Activated CD4-positive, alpha-beta T cell treated with anti-CD3 and anti-CD28 coated beads, Interleukin-2, amount 10 ng/mL, durations not matched to agents 24 days and 14 days (primary cell): Measurements from ENCODE around the gene C1QTNF1. TPM values are rescaled to one million over a fixed set of nuclear protein-coding genes. Genes with fewer than 3 reads are reported as not detected.

ENCODE experiments used
- DNase-seq: peaks from one replicate; pipeline ENCODE4 v3.0.0; 2022
- H3K27ac Mint-ChIP-seq: one replicate; pipeline ENCODE4 v1.8.0; 2022; ENCODE audit warnings: mild to moderate bottlenecking, mixed read lengths
- H3K27me3 Mint-ChIP-seq: one replicate; pipeline ENCODE4 v1.8.0; 2022; ENCODE audit warnings: mixed read lengths
- H3K36me3 Mint-ChIP-seq: one replicate; pipeline ENCODE4 v1.8.0; 2022; ENCODE audit warnings: low read depth, mild to moderate bottlenecking, mixed read lengths
- H3K4me1 Mint-ChIP-seq: one replicate; pipeline ENCODE4 v1.8.0; 2021; ENCODE audit warnings: mixed read lengths
- H3K4me3 Mint-ChIP-seq: one replicate; pipeline ENCODE4 v1.8.0; 2022; ENCODE audit warnings: mild to moderate bottlenecking, moderate library complexity, mixed read lengths
- H3K9me3 Mint-ChIP-seq: one replicate; pipeline ENCODE4 v1.8.0; 2021; ENCODE audit warnings: mixed read lengths
- intact Hi-C: fragments of 100-400 bp; cut with micrococcal nuclease; formaldehyde crosslinking; loops from one replicate; pipeline ENCODE4 v1.15.1; 2023
- total RNA-seq: library from RNA; stranded (reverse); gene quantifications from 2 replicates; pipeline ENCODE4 v1.2.3, GENCODE V29; 2022

The C1QTNF1 gene
- total RNA-seq, 1 donor from 2014 or later, result not detected

- intact Hi-C loops, result no loop called here
- peak overlapping the region; percentile 45 for H3K27ac Mint-ChIP-seq
- H3K27me3 Mint-ChIP-seq, result no peaks in the 10 kb centered on the region
These were observed 17.9 kb downstream of the C1QTNF1 start for GRCh38 chr17:79041723-79042420.

GRCh38 chr17:79042421-79043190 is 18.6 kb downstream of the C1QTNF1 start:
- no peaks in the 10 kb centered on the region for H3K9me3 Mint-ChIP-seq
- no peak overlapping the region for H3K4me3 Mint-ChIP-seq
- no peak overlapping the region for H3K27ac Mint-ChIP-seq
- H3K27me3 Mint-ChIP-seq, result no peaks in the 10 kb centered on the region
- H3K4me1 Mint-ChIP-seq, result no peaks in the 10 kb centered on the region
- peak; percentile 84 for DNase-seq
- no peaks in the 10 kb centered on the region for H3K36me3 Mint-ChIP-seq
- intact Hi-C loops, result no loop called here

More at GRCh38 chr17:79041723-79042420, 17.9 kb downstream of the C1QTNF1 start:
- Mint-ChIP-seq H3K4me1 (no peaks in the 10 kb centered on the region), H3K9me3 (no peaks in the 10 kb centered on the region), H3K36me3 (no peaks in the 10 kb centered on the region), H3K4me3 (no peak overlapping the region)
- DNase-seq, result no peak

GRCh38 chr17:79043191-79043930 is 19.4 kb downstream of the C1QTNF1 start:
- no peak for DNase-seq
- Mint-ChIP-seq H3K36me3 (no peaks in the 10 kb centered on the region), H3K4me3 (no peak overlapping the region), H3K9me3 (no peaks in the 10 kb centered on the region), H3K27me3 (no peaks in the 10 kb centered on the region), H3K27ac (no peak overlapping the region), H3K4me1 (no peaks in the 10 kb centered on the region)
- intact Hi-C loops, result no loop called here

DNA sequence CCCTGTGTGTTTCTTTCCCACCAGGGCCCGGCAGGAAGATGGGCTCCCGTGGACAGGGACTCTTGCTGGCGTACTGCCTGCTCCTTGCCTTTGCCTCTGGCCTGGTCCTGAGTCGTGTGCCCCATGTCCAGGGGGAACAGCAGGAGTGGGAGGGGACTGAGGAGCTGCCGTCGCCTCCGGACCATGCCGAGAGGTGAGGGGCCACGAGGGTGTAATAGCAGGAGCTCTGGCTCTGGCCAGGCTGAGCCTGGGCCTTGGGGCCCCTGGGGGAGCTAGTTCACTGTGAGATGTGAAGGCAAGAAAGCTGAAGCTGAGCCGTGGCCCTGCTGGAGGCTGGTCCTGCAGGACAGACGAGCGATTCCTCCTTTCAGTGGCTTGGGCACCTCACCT is 20.0 kb downstream of the C1QTNF1 start:
- Mint-ChIP-seq H3K36me3 (no peaks in the 10 kb centered on the region), H3K4me1 (no peaks in the 10 kb centered on the region), H3K4me3 (no peak overlapping the region), H3K9me3 (no peaks in the 10 kb centered on the region), H3K27ac (no peak overlapping the region), H3K27me3 (no peaks in the 10 kb centered on the region)
- intact Hi-C loops, result no loop called here
- DNase-seq, result no peak

- no peaks in the 10 kb centered on the region for H3K9me3 Mint-ChIP-seq
- intact Hi-C loops, result no loop called here
- H3K36me3 Mint-ChIP-seq, result no peaks in the 10 kb centered on the region
- H3K4me1 Mint-ChIP-seq, result no peaks in the 10 kb centered on the region
- no peak for DNase-seq
- H3K27ac Mint-ChIP-seq, result no peak overlapping the region
- H3K4me3 Mint-ChIP-seq, result no peak overlapping the region
- no peaks in the 10 kb centered on the region for H3K27me3 Mint-ChIP-seq
These were observed 20.5 kb downstream of the C1QTNF1 start for GRCh38 chr17:79044462-79044861.

DNA sequence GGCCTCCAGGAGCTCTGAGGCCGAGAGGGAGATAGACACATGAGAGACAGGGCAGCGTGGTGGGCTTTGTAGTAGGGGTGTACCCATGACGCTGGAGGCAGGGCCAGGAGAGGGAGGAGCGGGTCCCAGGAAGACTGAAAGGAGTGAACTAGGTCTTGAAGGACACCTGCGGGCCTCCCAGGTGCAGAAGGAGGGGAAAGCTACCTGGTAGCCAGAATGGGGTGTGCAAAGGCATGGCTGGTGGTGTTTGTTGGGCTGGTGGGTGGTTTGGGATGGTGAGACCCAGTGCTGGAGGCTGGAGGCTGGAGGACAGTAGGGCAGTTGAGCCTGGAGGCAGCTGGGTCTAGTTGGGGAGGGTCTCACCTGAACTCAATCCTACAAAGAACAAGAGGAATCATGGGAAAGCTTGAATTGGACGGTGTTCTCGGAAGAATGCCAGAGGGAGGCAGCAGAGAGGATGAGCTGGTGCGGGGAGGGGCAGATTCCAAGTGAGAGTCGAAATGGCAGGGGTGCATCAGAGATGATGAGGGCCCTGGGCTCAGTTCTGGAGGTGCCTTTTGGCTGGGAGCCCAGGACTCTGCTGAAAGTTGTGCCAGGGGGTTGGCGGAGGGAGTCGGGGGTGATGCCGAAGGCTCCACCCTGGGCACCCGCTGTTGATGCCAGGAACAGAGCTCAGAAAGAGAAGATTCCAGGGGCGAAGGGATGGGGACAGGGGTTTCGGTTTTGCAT is 21.2 kb downstream of the C1QTNF1 start:
- Mint-ChIP-seq H3K4me3 (no peak overlapping the region), H3K27me3 (no peaks in the 10 kb centered on the region), H3K4me1 (no peaks in the 10 kb centered on the region), H3K9me3 (no peaks in the 10 kb centered on the region), H3K36me3 (no peaks in the 10 kb centered on the region), H3K27ac (no peak overlapping the region)
- intact Hi-C loops, result no loop called here
- no peak for DNase-seq

DNA sequence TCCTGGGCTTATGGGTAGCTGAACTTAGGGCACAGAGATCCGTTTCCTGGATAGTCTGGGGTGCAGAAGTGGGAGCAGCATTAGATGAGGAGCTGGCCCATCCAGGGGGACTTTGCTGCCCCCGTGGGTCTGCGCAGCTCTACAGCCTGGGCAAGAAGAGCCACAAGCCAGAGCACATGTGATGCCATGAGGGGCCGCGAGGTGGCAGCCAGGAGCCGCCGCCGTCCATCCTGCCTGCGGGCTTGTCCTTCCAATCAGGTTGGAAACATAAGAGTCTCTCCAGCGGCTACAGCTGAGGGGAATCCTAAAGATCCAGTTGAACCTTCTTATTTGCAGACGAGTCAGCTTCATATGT is 21.9 kb downstream of the C1QTNF1 start:
- no peak overlapping the region for H3K4me3 Mint-ChIP-seq
- peak; percentile 90 for DNase-seq
- H3K4me1 Mint-ChIP-seq, result no peaks in the 10 kb centered on the region
- intact Hi-C loops, result no loop called here
- H3K36me3 Mint-ChIP-seq, result no peaks in the 10 kb centered on the region
- no peak overlapping the region for H3K27ac Mint-ChIP-seq
- no peaks in the 10 kb centered on the region for H3K9me3 Mint-ChIP-seq
- H3K27me3 Mint-ChIP-seq, result no peaks in the 10 kb centered on the region

DNA sequence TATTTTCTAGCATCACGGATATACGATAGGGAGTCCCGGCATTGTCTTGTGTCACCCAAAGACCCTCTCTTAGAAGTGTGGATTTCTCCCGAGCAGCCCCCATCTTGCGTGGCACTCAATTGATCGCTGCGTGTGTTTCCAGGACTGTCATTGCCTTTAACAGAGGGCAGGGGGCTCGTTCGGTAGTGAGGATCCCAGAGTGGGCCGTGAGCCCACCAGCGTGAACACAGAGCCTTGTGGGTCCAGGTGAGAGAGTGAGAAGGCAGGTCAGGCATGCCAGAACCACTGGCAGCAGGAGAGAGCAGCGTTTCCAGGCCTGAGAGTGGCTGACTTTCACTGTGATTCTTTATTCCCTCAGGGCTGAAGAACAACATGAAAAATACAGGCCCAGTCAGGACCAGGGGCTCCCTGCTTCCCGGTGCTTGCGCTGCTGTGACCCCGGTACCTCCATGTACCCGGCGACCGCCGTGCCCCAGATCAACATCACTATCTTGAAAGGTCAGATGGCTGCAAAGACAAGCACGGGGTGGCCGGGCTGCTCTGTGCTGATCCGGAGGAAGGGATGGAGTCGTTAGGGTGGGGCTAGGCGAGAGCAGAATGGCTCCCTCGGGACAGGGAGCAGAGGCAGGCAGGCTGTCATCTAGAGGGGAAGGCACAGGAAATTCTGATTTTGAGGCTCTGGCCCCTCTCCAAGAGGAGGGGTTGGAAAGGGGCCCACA is 22.4 kb downstream of the C1QTNF1 start:
- intact Hi-C loops, result no loop called here
- H3K27me3 Mint-ChIP-seq, result no peaks in the 10 kb centered on the region
- H3K4me1 Mint-ChIP-seq, result no peaks in the 10 kb centered on the region

GRCh38 chr17:79046916-79047280 is 22.9 kb downstream of the C1QTNF1 start:
- no peak overlapping the region for H3K4me3 Mint-ChIP-seq
- no peaks in the 10 kb centered on the region for H3K36me3 Mint-ChIP-seq
- H3K27me3 Mint-ChIP-seq, result peaks cover 2% of the 10 kb centered on the region
- intact Hi-C loops, result no loop called here
- no peak overlapping the region for H3K27ac Mint-ChIP-seq
- H3K4me1 Mint-ChIP-seq, result no peaks in the 10 kb centered on the region
- H3K9me3 Mint-ChIP-seq, result no peaks in the 10 kb centered on the region
- DNase-seq, result no peak

More for the DNA sequence above, 22.4 kb downstream of the C1QTNF1 start:
- no peak overlapping the region for H3K27ac Mint-ChIP-seq
- H3K4me3 Mint-ChIP-seq, result no peak overlapping the region
- H3K36me3 Mint-ChIP-seq, result no peaks in the 10 kb centered on the region
- no peak for DNase-seq
- H3K9me3 Mint-ChIP-seq, result no peaks in the 10 kb centered on the region

GRCh38 chr17:79047291-79047920 is 23.4 kb downstream of the C1QTNF1 start:
- Mint-ChIP-seq H3K27ac (no peak overlapping the region), H3K27me3 (peaks cover 4% of the 10 kb centered on the region), H3K9me3 (no peaks in the 10 kb centered on the region), H3K36me3 (no peaks in the 10 kb centered on the region), H3K4me1 (no peaks in the 10 kb centered on the region), H3K4me3 (no peak overlapping the region)
- DNase-seq, result no peak
- intact Hi-C loops, result no loop called here

- intact Hi-C loops, result no loop called here
- no peak overlapping the region for H3K4me3 Mint-ChIP-seq
- H3K27me3 Mint-ChIP-seq, result peaks cover 6% of the 10 kb centered on the region
- H3K36me3 Mint-ChIP-seq, result no peaks in the 10 kb centered on the region
- no peak for DNase-seq
- no peak overlapping the region for H3K27ac Mint-ChIP-seq
- H3K9me3 Mint-ChIP-seq, result no peaks in the 10 kb centered on the region
- H3K4me1 Mint-ChIP-seq, result no peaks in the 10 kb centered on the region
These were observed 24.2 kb downstream of the C1QTNF1 start for GRCh38 chr17:79047923-79048825.
